Activated CD4-positive, alpha-beta T cell treated with anti-CD3 and anti-CD28 coated beads for 48 hours (primary cell): ENCODE data around the gene MAST4.
"Not testable (repeated sequence)": the region's sequence is repeated elsewhere in the genome, so short reads cannot be mapped to it uniquely, and the experiment has no call there.

Source experiments
- DNase-seq: peaks from one replicate; pipeline ENCODE4 v3.0.0-alpha.2; 2020

MAST4 gene

GRCh38 chr5:66647146-66647856, 51.1 kb downstream of the MAST4 start:
- no peak for DNase-seq

GRCh38 chr5:66652818-66653217, 56.6 kb downstream of the MAST4 start:
- no peak for DNase-seq

GRCh38 chr5:66653325-66653724, 57.1 kb downstream of the MAST4 start:
- no peak for DNase-seq

DNA sequence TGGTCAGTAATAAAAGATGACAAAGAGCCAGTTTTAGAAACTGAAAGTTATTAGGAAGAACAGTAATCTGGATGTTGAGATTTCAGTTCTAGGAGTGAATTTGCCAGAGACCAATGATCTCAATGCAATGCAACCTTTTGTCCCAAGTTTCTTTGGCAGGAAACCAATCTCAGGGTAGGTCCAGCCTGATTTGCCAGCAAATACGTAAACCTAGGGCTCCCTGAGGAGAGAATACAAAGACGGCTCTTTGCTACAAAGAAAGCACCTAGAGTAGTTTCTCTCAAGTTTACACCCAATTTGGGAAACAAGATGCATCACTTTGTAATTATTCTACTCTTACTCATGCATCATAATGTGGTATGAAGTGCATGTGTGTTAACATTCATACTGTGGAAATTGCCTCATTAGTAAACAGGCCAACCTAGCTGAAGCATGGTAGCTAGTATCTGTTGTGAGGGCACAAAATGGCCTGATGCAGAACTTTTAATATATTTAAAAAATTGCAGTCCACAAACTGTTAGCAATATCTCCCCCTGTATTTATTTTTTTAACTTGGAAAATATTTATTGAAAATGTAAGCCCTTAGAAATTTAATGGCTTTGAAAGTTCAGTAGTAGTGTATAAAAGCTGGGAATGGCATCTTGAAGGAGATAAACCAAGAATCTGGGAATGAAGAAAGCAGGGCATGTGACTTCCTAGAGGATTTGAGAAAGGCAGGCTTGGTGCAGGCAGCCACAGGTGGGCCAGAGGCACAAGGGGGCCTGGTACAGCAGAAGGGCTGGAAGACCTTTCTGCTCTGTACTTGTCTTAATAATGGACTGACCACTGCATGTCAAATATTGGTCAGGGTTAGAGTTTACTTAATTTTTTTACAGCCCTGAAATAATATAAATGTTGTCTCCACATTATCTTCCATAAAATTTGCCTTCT, 59.5 kb downstream of the MAST4 start:
- no peak for DNase-seq

DNA sequence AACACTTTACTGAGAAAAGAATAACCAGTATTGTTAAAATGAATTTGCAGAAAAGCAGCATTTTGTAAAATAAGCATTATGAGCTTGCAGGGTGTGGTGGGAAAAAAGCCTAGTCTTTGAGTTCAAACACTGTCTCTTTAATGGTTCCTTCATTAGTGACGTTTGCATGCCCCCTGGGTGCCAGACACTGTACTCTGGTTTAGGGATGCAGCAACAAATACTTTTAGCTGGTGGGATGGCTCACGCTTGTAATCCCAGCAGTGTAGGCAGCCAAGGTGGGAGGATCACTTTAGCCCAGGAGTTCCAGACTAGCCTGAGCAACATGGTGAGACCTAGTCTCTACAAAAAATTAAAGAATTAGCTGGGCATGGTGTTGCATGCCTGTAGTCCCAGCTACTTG, 62.3 kb downstream of the MAST4 start:
- DNase-seq = no peak

DNA sequence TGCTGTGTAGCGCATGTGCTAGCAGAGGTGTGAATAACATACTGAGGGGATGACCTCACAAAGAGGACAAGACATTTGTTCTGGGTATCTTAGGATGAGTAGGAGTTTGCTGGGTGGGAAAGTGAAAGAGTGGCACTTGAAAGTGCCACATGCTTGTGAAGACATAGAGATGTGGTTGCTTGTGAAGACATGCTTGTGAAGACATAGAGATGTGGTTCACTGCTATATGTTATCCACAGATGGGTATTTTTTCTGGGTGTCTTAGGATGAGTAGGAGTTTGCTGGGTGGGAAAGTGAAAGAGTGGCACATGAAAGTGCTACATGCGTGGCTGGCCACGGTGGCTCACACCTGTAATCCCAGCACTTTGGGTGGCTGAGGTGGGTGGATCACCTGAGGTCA, 63.6 kb downstream of the MAST4 start:
- DNase-seq = no peak

- no peak for DNase-seq
Observed at GRCh38 chr5:66660396-66660795, 64.2 kb downstream of the MAST4 start.

GRCh38 chr5:66661149-66661548, 65.0 kb downstream of the MAST4 start:
- no peak for DNase-seq

DNA sequence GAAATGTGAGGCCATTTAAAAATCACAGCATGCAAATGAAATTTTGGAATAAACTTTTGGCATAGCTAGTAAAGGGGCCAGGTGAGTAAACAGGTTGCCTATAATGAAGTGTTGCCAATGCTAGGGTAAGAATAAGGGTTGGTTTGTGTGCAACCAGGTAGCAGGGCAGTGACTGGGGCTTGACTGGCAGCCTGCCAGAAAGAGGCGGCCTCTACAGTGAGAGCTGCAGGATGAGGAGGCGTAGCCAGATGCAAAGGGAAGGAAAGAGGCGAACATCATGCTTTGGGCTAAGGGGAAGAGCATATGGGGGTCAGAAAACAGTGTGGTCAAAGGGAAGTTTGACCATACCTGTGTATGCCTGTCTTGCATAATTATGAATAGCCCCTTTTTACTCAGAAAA, 70.6 kb downstream of the MAST4 start:
- DNase-seq = peak; percentile 7

GRCh38 chr5:66669086-66669861, 73.1 kb downstream of the MAST4 start:
- no peak for DNase-seq

DNA sequence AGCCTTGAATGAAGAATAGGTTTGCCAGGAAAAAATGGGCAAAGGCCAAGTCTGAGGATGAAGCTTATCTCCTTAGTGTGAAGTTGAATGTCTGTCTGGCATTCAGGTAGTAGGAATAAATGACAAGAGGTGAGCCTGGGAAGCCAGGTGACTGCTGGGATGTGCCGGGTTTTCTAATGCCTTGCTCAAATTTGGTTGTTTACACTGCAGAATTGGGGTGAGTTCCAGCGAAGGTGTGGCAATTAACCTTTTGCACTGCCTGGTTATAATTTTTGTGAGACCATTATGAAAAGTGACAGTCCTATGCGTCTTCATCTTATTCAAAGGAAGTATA, 73.6 kb downstream of the MAST4 start:
- no peak for DNase-seq

DNA sequence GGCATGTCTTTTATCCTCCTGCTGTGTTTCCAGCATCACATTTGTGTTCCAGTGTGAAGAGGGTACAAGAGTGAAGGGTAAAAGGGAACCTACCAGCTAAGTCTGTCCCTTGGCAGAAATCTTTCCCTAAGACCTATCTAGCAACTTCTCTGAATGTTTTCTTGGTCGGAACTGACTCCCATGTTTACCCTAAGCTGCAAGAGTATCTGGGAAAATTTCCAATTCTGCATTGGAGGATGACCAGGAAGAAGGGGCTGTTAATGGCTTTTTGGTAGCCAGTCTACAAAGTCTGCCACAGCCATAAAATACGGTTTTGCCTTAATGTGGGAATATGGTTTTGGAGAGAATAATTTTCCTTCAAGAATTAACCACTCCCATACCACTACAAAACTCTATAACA, 75.1 kb downstream of the MAST4 start:
- DNase-seq = no peak

DNA sequence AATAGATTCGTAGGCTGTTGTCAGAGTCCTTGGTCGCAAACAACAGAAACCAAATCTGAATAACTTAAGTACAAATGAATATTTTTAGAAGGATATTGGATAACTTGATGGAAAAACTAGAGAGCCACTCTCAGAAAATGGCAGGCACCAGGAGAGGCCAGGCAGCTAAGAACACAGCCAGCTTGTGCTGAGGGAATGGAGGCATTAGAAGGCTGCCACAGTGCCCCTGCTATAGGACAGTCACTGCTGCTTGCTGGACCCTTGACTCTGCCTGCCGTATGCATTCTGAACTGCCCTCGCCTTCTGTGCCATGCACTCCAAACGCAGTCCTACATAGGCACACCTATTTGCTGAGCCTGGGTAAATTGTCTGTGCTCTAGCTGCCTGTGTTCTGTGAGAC, 78.6 kb downstream of the MAST4 start:
- DNase-seq = no peak

DNA sequence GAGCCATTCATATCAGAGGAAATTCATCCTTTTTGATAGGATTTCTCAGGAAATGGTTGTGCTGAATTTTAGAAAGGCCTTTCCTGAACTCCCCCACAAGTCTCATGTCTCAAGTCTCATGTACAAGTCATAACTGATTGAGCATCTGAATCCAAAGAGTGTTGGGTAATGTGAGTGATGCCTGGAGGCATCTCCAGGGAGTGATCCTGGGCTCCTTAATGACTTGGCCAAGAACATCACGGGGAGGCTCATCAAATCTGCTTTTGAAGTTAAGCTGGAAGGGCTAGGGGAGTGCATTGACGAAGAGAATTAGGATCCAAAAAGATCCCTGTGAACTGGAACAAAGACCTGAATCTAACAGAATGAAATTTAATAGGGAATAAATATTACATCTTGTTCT, 79.2 kb downstream of the MAST4 start:
- DNase-seq = no peak

DNA sequence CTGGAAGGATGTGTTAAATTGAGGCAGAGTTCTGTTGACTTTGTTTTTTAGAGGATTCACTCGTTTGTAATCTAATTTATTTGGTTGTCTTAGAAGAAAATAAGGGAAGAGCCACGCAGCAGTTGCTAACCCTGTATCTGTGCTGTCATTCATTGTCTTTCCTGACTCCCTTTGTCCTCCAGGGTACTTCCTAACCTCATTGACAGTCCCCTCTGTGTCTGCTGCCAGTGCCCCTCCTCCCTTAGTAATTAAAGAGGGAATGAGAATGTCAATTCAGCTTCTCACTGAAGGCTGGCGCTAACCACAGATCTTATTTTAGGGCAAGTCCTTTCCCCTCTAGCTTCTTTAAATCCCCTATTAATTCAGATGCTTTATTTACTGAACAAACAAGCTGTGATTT, 84.0 kb downstream of the MAST4 start:
- no peak for DNase-seq

GRCh38 chr5:66680804-66681203, 84.6 kb downstream of the MAST4 start:
- no peak for DNase-seq

GRCh38 chr5:66684663-66685062, 88.5 kb downstream of the MAST4 start:
- no peak for DNase-seq

DNA sequence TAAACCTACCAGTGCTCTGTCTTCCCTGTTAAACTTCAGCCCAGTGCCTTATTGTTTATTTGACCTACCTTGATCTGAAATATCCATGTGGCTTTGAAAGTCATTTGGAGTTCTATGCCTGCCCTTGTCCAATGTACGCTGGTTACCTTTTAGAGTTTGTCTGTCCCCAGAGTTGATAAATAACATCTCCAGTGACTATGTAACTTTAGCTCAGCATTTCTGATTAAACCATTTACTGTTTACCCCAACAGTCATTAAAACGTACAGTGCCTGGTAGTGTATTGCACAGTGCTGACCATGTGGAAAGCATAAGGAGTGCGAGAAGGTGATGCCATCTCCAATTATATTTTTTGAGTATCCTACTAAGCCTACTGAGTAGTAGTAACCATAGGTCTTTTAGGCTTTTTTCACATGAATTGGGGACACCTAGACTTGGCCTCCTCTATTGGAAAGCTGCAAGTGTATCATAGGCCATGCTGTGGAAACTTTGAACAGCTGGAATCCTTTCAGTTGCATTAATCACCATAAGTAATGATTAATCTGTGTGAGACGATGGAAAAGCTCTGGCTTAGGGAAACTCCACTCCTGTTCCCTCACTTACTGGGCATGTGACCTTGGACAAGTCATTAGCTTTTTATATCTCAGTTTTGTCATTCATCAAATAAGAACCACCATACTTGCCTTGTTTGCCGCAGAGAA, 93.5 kb downstream of the MAST4 start:
- no peak for DNase-seq

DNA sequence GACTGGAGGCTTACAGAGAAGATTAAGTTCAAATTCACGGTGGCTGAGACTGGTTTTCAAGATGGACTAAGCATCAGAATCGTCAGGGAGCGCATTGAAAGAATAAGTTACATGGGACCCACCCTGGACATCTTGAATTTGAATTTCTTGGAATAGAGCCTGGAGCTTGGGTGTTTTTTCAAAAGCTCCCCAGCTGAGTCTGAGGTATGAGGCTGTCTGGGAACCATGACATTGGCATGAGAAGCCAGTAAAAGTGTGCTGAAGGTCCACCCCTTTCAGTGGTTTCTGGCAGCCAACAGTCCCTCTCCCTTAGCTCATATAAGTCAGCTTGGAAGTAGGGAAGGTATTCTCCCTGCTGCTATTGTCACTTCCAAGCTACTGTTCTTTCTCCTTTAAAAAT, 97.8 kb downstream of the MAST4 start:
- no peak for DNase-seq

GRCh38 chr5:66695840-66696239, 99.6 kb downstream of the MAST4 start:
- not testable (repeated sequence) for DNase-seq

GRCh38 chr5:66697796-66698564, 101.8 kb downstream of the MAST4 start:
- no peak for DNase-seq

DNA sequence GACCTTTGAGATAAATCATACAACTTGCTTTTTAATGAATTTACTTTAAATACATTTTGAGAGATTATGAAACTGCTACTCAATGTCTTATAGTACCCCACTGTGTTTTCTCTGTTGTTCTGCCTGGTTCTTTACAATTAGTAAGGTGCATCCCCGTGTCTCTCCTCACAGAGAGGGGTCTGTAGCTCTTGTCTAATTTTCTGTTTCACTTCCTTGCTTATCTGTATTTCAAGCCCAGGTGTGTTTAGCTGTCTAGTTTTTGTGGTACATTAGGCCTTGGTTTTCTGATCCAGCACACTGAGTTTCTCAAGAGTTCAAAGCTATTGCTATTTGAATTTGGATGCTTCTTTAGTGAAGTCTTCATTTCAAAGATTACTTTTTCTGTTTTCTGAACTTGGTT, 105.1 kb downstream of the MAST4 start:
- no peak for DNase-seq
